Muscle of back (tissue), 11 donors: ENCODE measurements around the gene OR6B1. TPM values are rescaled to one million over a fixed set of nuclear protein-coding genes. Genes with fewer than 3 reads are reported as not detected.
"Not testable (repeated sequence)": the region's sequence is repeated elsewhere in the genome, so short reads cannot be mapped to it uniquely, and the experiment has no call there.

ENCODE experiments used
- DNase-seq, 3 donors: peaks; one replicate each; pipeline versions ENCODE4 v3.0.0 to v3.0.0-alpha.2; 2013
- polyA plus RNA-seq, 10 donors: library from polyadenylated mRNA; unstranded; fragments of 120-200 nt; gene quantifications; one replicate each; pipeline ENCODE4 v1.2.1, GENCODE V29; 2013; ENCODE audit not compliant: insufficient read length in 10 of 10

The OR6B1 gene
- polyA plus RNA-seq, 10 donors: 0.05 TPM; not detected in 9

DNA sequence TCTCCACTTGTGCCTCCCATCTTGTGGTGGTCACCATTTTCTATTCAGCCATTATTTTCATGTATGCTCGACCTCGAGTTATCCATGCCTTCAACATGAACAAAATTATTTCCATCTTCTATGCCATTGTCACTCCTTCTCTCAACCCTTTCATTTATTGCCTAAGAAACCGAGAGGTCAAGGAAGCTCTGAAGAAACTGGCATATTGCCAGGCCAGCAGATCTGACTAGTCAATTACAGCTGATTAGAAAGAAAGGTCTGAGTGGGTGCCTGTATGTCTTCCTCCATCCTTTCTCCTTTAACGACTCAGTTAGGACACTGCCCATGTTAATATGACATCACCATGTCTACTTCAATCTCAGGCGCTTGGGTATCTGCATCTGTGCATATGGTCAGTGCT is 4.6 kb downstream of the OR6B1 start:
- no peak for DNase-seq

DNA sequence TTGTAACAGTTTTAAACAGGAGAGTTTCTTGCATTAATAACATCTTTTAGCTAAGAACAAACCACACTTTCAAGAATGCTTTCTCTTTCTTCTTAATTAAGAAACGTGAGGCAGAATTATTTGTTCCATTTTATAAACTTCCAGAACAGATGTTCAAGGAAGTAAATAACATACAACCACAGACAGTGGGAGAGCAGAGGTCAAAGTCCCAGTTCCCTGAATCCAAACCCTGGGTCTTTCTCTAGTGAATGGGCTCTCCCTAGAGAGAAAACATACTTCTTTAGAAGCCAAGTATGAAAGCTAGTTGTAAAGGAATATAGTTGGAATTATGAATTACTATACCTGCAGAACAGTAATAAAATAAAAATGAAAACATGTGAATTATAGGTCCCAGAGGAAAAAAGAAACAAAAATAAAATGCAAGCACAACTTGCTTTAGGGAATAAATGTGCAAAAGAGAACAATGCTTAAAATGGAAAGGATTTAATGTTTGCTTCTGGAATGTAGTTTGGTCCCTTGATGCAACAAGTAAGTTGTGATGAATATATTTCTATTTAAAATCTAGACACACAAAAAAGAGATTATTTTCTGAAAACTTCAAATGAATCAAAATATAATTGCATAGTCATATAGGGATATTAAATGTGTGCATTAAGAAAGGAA is 6.0 kb downstream of the OR6B1 start:
- DNase-seq: peak in 2 of 3 donors; percentile 7 to 57

DNA sequence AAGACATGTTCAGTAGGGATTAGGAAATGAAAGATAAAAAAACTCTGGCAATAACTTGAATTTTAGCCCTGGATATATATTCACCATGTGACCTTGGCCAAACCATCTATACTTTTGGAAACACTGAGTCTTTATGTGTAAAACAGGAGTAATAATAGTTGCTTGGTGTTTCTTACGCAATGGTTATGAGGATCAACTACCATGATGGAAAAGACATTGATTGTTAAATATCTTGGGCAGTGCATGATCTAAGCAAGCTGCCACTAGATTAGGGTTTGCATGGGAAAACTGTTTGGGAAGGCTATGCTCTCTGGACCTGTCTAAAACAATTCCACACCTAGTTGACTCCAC is 6.5 kb downstream of the OR6B1 start:
- DNase-seq: peak in 1 of 3 donors; percentile 14

DNA sequence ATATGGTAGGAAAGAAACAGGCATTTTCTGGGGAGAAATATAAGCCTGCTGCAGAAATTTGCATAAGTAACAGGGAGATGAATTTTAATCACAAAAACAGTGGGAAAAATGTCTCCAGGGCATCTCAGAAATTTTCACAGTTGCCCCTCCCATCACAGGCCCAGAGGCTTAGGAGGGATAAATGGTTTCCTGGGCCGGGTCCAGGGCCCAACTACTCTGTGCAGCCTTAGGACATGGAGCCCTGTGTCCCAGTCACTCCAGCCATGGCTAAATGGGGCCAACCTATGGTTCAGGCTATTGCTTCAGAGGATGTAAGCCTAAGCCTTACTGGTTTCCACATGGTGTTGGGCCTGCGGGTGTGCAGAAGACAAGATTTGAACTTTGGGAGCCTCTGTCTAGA is 9.2 kb downstream of the OR6B1 start:
- no peak for DNase-seq

DNA sequence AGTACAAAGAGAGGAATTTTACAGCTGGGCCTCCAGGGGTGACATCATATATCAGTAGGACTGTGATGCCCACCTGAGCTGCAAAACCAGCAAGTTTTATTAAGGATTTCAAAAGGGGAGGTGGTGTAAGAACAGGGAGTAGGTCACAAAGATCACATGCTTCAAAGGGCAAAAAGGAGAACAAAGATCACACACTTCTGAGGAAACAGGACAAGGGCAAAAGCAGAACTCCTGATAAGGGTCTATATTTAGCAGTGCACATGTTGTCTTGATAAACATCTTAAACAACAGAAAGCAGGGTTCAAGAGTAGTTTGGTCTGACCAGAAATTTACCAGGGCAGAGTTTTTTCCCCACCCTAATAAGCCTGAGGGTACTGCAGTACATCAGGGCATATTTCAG is 9.9 kb downstream of the OR6B1 start:
- DNase-seq: not testable (repeated sequence)

DNA sequence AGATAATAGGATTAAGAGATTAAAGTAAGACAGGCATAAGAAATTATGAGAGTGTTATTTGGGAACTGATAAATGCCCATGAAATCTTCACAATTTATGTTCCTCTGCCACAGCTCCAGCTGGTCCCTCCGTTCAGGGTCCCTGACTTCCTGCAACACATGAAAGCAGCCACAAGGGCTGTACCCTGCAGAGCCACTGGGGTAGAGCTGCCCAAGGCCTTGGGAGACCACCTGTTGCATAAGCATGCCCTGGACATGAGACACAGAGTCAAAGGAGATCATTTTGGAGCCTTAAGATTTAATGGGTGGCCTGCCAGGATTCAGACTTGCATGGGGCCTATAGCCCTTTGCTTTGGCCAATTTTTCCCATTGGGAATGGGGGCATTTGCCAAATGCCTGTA is 10.7 kb downstream of the OR6B1 start:
- DNase-seq: not testable (repeated sequence)

DNA sequence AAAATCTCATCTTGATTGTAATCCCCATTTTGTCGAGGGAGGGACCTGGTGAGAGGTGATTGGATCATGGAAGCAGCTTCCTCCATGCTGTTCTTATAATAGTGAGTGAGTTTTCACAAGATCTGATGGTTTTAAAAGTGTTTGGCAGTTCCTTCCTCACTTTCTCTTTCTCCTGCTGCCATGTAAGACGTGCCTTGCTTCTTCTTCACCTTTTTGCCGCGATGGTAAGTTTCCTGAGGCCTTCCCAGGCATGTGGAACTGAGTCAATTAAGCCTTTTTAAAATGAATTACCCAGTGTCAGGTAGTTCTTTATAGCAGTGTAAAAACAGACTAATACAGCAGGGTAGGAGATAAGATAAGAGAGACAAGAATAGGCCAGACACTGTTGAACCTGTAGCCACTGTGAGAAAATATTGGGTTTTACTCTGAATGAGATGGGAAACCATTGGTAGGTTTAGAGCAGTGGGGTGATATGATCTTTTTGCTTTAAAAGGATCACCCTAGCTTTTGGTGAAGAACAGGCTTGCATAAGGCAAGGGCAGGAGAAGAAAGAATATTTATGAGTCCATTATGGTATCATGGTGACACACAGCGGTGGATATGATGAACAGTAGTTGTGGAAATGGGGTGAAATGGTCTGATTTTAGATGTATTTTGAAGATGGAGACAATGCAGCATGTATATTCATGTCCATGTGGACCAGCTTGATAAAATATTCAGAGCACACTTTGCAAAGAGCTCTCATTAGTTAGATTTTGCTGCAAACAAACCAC is 11.5 kb downstream of the OR6B1 start:
- no peak for DNase-seq

DNA sequence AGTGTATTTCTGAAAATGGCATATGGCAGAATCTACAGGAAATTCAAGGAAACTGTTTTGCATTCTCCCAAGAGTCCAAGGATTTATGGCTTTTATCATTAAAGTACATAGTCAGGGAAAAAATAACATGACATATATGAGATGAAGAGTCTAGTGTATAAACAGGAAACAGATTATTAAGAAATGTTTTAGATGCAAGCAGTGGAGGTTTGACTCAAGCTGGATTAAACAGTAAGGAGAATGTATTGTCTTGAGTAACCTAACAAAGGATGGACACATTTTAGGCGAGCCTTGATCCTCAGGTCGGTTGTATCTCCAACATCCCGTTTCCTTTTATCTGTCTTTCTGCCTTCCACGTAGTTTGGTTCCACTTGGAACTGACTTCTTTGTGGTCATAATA is 17.9 kb downstream of the OR6B1 start:
- no peak for DNase-seq

DNA sequence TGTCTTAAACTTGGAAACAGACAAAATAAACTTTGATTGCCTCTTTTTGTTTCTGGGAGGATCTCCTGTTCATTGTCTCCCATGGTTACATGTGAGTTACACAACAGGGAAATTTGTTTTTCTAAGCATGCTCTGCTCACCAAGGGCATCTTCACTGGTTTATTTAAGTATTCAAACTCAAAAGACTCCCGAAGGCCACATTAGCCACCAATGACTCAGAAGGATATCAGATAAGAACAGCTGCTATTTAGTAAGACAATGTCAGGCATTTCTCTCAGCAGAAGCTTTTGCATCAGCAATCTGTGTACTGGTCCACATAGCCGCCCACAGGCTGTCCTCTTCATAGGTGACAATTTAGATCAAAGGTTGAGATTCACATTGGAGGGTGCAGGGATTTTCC is 19.3 kb downstream of the OR6B1 start:
- peak in 2 of 3 donors; percentile 43 to 50 for DNase-seq

DNA sequence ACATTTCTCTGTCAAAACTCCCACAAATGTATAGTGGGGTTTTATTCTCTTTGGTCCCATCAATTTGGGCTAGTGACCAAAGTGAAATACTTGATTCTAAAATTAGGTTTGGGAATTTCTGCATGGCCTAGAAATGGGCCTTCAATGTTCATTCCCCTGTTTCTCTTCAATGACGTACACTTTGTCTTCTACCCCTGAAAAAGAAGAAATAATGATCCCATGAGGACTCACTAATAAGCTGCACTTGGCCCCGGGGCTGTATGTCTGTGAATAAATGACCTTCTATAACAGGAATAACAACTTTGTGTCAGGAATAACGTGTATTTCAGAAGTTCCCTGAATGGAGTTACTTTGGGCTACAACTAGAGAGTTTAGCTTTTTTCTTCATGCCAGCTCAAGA is 20.2 kb downstream of the OR6B1 start:
- DNase-seq: peak in 1 of 3 donors; percentile 26

DNA sequence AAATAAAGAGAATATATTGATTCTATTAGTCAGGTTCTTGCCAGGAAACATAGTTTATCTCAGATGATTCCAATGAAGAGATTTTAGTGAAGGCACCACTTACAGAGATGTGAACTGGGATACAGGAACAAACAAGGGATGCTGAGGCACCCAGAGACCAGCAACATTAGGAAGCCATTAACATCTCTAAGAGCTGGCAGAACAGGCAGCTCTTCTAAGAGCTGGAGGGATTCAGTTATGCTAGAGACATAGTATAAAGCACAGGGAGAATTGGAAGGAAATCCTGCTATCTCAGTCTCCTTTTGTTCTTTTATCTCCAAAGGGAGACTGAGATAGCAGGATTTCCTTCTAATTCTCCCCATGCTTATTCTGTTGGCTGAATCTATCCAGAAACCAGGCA is 22.0 kb downstream of the OR6B1 start:
- DNase-seq: no peak

DNA sequence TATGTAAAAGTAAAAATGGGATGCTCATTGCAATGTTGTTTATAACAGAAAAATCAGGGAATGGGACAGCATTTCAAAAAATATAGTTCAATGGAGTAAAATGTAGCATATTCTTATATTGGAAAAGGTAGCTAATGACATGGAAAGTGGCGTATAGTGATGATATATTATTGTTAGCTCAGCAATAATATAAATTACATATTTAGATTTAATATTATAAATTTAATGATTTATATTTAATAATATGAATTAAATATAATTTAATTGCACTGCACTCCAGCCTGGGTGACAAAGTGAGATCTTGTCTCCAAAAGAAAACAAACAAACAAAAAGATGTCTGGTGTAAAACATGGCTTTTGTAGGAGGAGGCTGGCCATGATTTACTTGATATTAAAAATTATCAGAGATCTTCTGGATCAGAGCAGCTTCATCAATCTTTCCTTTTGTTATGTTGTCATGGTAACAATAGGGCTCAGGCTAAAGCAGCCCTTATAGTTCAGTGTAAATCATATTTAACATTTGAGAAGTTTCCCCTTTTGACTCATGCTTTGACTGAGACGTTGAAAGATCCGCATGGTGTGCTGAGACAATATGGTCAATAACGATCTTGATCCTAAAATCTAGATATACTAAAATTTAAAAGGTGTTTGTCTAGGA is 23.2 kb downstream of the OR6B1 start:
- no peak for DNase-seq

DNA sequence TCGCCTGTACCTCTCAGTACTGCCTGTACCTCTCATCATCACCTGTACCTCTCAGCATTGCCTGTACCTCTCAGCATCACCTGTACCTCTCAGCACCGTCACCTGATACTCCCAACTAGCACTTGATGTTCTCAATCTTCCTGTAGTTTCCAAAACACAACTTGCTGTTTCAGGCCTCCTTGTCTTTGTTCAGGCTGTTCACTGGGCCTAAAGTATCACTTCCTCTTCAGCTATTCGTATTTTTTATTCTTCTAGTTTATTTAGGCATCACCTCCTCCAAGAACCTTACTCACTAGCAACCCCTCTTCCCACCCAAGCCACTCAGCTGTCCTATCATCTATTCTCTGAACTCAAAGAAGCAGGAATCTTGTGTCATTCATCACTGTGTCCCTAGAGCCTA is 24.1 kb downstream of the OR6B1 start:
- no peak for DNase-seq

DNA sequence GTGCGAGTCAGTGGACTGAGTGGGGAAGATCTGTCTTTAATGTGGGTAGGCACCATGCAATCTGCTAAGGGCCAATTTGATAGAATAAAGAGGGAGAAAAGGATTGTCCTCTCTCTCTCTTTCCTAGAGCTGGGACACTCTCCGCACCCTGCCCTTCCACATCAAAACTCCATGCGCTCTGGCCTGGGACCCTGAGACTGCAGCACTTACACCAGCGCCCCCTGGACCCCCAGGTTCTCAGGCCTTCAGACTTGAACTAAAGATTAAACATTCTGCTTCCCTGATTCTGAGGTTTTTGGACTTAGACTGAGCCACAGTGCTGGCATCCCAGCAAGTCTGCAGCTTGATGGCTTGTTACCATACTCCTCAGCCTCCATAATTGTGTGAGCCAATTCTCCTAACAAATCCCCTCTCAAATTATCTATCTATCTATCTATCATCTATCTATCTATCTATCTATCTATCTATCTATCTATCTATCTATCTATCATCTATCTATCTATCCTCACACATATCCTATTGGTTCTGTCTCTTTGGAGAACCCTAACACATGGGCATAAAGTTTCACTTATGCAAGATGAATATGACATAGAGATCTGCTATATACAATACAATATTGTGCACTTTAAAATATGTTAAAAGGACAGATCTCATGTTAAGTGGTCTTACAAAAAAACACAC is 26.2 kb downstream of the OR6B1 start:
- no peak for DNase-seq

DNA sequence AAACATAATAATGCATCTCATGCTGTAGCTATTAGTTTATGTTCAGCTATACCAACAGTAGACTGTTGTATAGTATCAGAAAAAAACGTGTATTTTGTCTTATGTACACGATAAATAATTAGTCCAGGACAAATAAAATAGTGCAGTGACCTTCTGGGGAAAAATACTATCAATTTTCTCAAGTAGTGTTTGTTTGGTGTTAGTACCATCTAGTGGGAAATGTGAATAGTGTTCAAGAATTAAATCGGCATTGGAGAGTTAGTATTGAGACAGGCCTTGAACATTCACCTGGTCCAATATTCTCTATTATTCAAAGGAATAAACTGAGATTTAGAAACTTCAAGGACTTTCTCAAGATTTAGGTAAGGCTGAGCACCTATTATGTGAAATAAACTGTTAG is 26.9 kb downstream of the OR6B1 start:
- DNase-seq: peak in 2 of 3 donors; percentile 25 to 52

DNA sequence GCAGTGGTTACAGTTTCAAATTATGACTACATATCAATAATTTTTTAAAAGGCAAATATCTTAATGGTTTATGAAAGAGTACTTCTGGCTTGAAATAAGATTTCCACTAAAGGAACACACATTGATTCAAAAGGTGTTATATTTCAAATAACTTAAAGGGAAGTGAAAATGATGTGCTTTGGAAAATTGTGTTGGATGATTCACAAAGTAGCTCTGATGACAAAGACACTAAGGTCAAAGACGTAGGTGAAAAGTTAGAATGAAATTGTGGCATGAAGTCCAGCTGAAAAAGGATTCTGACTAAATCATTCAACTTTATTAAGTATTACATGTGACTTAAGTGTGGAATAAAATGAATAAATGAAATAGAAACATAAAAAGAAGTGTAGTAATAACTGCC is 27.9 kb downstream of the OR6B1 start:
- no peak for DNase-seq

DNA sequence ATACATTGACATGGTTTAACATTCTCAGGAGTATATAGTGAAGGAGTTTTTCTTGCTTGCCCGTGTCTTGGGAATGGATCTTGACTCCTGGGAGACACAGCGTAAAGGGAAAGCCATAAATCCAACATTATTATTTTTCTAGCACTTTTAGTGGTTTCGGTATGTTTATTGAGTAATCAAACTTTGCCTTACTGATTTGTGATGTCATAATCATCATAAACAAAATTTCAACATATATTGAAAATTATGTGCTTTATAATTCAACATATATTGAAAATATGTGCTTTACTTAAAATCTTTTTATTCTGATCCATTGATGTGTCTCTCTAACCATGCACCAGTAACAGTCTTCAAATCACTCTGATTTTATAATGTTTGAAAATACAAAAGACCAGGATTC is 28.4 kb downstream of the OR6B1 start:
- DNase-seq: no peak

DNA sequence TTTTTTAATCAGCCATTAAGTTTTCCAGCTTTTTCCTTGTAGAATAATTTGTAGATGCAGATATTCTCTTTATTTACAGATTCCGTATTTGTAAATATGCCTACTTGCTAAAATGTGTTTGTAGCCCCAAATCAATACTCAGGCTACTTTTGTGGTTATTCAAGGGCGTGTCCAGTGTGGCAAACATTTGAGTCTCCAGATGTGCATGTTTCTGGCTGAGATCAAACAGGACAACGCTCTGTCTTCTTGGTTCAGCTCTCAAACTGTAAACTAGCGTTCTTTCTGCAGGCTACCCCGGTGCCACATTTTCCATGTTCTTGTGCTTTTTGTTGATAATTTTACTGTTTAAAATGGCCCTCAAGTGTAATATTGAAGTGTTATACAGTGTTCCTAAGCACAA is 32.4 kb downstream of the OR6B1 start:
- no peak for DNase-seq

DNA sequence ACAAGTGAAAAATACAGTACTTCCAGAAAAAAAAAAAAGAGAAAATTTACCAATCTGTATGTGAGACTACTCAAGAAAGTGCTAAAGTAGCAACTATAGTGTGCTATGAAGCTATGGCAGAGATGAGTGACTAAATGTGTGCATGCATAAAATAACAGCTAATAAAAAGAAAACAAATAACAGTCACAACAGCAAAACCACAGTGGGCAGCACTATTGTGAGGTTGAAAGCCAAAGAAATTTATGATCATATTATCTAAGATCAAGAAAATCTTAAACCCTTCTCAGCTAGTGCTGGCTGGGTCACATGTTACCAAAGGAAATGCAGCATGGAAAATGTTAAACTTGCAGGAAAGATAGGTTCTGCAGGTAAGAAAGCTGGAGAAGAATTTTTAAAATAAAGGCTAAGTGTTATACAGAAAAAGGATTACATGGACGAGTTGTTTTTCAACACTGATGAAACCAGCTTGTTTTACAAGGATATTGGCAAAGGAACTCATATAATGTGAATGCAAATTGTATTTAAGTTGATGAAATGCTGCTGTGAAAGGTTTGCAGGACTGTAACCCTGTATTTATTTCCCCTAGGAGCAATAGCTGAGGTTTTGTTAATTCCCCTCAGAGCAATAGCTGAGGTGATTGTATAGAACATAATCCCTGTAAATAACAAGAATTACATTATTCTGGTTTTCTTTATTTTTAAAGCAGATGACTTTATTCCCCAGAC is 33.0 kb downstream of the OR6B1 start:
- DNase-seq: peak in 1 of 3 donors; percentile 11

DNA sequence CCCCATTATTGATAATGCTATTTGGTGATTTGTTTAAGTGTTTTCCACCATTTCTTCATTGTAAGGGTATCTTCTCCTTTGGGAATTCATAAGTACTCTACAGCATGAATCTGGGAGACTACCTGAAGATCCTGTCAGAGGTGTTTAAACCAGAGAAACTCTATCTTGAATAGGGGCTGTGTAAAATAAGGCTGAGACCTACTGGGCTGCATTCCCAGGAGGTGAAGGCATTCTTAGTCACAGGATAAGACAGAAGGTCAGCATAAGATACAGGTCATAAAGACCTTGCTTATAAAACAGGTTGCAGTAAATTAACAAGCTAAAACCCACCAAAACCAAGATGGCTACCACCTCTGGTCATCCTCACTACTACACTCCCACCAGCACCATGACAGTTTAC is 35.3 kb downstream of the OR6B1 start:
- DNase-seq: no peak

DNA sequence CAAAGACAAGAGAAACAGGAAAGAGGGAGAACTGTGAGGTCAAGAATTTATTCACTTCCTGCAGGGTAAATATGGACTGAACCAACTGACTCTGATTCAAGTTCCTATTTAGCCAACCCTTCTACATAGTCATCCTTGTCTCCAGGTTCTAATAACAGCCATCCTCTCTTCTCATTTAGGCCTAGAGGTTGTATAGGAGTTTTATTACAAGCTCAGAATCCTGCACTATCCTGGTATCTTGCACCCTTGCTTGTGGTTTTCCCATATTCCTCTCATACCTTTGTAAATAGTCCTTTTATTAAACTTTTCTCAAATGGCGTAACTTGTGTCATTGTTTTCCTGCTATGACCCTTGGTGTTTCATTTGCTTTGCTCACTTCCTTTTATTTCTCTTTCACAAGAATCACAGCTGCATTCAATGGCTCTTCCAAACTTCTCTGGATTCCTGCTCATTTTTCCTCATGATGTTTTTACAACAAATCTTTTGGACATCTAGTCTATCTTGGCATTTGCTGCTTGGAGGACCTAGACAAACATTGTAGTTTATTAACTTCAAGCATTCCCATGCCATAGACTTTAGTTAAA is 36.3 kb downstream of the OR6B1 start:
- peak in 1 of 3 donors; percentile 60 for DNase-seq
